ENCODE results near the gene ZDHHC3.
A peak's percentile ranks its signal among the peaks of the same experiment; 100 is the strongest.

ZDHHC3 gene

GRCh38 chr3:44924457-44925084, 51.4 kb downstream of the ZDHHC3 start:
- no peak for TF ChIP-seq CTCF (conservative IDR thresholded peaks at IDR 0.05; ENCODE audit: control insufficient read depth, insufficient read depth, low read depth, low read length)
- no peak for DNase-seq (ENCODE audit: low read depth)
- no peak overlapping the region for H3K4me3 ChIP-seq (ENCODE audit: control insufficient read depth, low read depth, low read length)

GRCh38 chr3:44923632-44924456, 52.1 kb downstream of the ZDHHC3 start:
- no peak overlapping the region for H3K4me3 ChIP-seq (ENCODE audit: control insufficient read depth, low read depth, low read length)
- no peak for TF ChIP-seq CTCF (conservative IDR thresholded peaks at IDR 0.05; ENCODE audit: control insufficient read depth, insufficient read depth, low read depth, low read length)
- no peak for DNase-seq (ENCODE audit: low read depth)

- no peak for DNase-seq (ENCODE audit: low read depth)
- H3K4me3 ChIP-seq (ENCODE audit: control insufficient read depth, low read depth, low read length) = no peak overlapping the region
- no peak for TF ChIP-seq CTCF (conservative IDR thresholded peaks at IDR 0.05; ENCODE audit: control insufficient read depth, insufficient read depth, low read depth, low read length)
Measured at GRCh38 chr3:44920081-44920480, 55.9 kb downstream of the ZDHHC3 start.

GRCh38 chr3:44918581-44918980, 57.4 kb downstream of the ZDHHC3 start:
- no peak for TF ChIP-seq CTCF (conservative IDR thresholded peaks at IDR 0.05; ENCODE audit: control insufficient read depth, insufficient read depth, low read depth, low read length)
- H3K4me3 ChIP-seq (ENCODE audit: control insufficient read depth, low read depth, low read length) = no peak overlapping the region
- no peak for DNase-seq (ENCODE audit: low read depth)

- no peak overlapping the region for H3K4me3 ChIP-seq (ENCODE audit: control insufficient read depth, low read depth, low read length)
- no peak for TF ChIP-seq CTCF (conservative IDR thresholded peaks at IDR 0.05; ENCODE audit: control insufficient read depth, insufficient read depth, low read depth, low read length)
- no peak for DNase-seq (ENCODE audit: low read depth)
Measured at GRCh38 chr3:44918087-44918486, 57.9 kb downstream of the ZDHHC3 start.

- peak; percentile 2 for TF ChIP-seq CTCF (conservative IDR thresholded peaks at IDR 0.05; ENCODE audit: control insufficient read depth, insufficient read depth, low read depth, low read length)
- DNase-seq (ENCODE audit: low read depth) = peak; percentile 39
- no peak overlapping the region for H3K4me3 ChIP-seq (ENCODE audit: control insufficient read depth, low read depth, low read length)
Measured at GRCh38 chr3:44915702-44916438, 60.1 kb downstream of the ZDHHC3 start.
